Activated T-cell treated with anti-CD3 and anti-CD28 coated beads, Interleukin-2, amount 50 U/mL, for 72 hours (primary cell): ENCODE data around the gene SH3PXD2B. TPM values are rescaled to one million over a fixed set of nuclear protein-coding genes. Genes with fewer than 3 reads are reported as not detected.
A peak's percentile ranks its signal among the peaks of the same experiment; 100 is the strongest.

Experiments used
- ATAC-seq, 2 donors: fragments of 150-1000 bp; cut with Tn5 transposase; replicated peaks in 1 of 2; 2 replicates each; pipeline ENCODE4 v1.10.0; 2021; ENCODE audit warnings: moderate library complexity in 2 of 2, mild to moderate bottlenecking in 1 of 2
- DNase-seq, 2 donors: peaks; one replicate each; pipeline ENCODE4 v3.0.0; 2021 to 2022; ENCODE audit warnings: mixed read lengths in 1 of 2
- H3K27ac Mint-ChIP-seq: one replicate; pipeline ENCODE4 v1.8.0; 2022; ENCODE audit warnings: mild to moderate bottlenecking, moderate library complexity, mixed read lengths
- H3K27me3 Mint-ChIP-seq: one replicate; pipeline ENCODE4 v1.8.0; 2022; ENCODE audit warnings: low read depth, mixed read lengths
- H3K36me3 Mint-ChIP-seq, 2 donors: one replicate each; pipeline ENCODE4 v1.8.0; 2022; ENCODE audit warnings: mixed read lengths in 2 of 2, mild to moderate bottlenecking in 1 of 2; ENCODE audit not compliant: insufficient read depth in 2 of 2
- H3K4me1 Mint-ChIP-seq: one replicate; pipeline ENCODE4 v1.8.0; 2022; ENCODE audit warnings: low read depth, mixed read lengths
- H3K4me3 Mint-ChIP-seq, 2 donors: one replicate each; pipeline ENCODE4 v1.8.0; 2022; ENCODE audit warnings: mild to moderate bottlenecking in 2 of 2, mixed read lengths in 2 of 2, moderate library complexity in 2 of 2
- H3K9me3 Mint-ChIP-seq, 2 donors: one replicate each; pipeline ENCODE4 v1.8.0; 2022; ENCODE audit warnings: mixed read lengths in 2 of 2
- total RNA-seq, 2 donors: library from RNA; stranded (reverse); gene quantifications; one replicate each; pipeline ENCODE4 v1.2.3, GENCODE V29; 2022

Gene SH3PXD2B
- total RNA-seq, 2 donors from 2014 or later: 0.49 to 1.3 TPM

DNA sequence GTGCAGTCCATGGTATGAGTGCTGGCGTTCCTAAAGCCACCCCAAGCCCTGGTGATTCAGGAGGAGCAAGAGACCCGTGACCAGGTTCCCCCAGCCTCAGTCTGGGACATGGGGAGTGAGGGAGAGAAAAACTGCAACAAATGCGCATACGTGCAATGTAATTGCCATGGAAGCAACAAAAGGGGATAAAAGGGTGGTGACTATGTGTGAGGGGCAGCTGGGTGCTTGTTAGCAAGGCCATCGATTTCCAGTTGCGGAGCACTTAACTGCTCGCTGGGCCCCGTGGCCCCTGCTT is 709 bp upstream of the SH3PXD2B start:
- Mint-ChIP-seq H3K27me3 (peaks cover 37% of the 10 kb centered on the region), H3K36me3 (no peaks in the 10 kb centered on the region), H3K27ac (no peak overlapping the region)

DNA sequence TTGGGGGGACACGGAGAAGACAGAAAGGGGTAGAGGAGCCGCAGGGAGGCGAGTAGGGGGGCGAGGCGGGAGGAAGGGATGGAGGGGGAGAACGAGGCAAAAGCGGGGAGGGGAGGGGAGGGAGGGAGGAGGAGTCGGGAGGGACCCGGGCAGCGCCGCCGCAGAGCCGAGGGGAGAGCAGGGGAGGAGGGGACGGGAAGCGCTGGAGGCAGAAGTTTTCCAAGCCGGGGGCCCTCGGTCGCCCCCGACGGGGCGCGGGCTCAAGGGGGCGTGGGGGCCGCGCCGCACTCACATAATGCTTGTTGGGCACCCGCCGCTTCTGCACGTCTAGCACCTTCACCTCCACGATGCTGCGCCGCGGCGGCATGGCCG is 353 bp downstream of the SH3PXD2B start:
- no peak overlapping the region for H3K27ac Mint-ChIP-seq
- no peaks in the 10 kb centered on the region for H3K36me3 Mint-ChIP-seq
- H3K4me1 Mint-ChIP-seq: peaks cover 19% of the 10 kb centered on the region
- peak overlapping the region; percentile 71 to 77 for H3K4me3 Mint-ChIP-seq
- DNase-seq (no peak), ATAC-seq (peak; percentile 33 to 38)
- no peaks in the 10 kb centered on the region for H3K9me3 Mint-ChIP-seq
- peaks cover 48% of the 10 kb centered on the region for H3K27me3 Mint-ChIP-seq

More for the DNA sequence above, 709 bp upstream of the SH3PXD2B start:
- H3K9me3 Mint-ChIP-seq: no peaks in the 10 kb centered on the region
- H3K4me3 Mint-ChIP-seq: peak overlapping the region; percentile 80 to 90
- no peak for ATAC-seq
- peaks cover 19% of the 10 kb centered on the region for H3K4me1 Mint-ChIP-seq
- DNase-seq: no peak

DNA sequence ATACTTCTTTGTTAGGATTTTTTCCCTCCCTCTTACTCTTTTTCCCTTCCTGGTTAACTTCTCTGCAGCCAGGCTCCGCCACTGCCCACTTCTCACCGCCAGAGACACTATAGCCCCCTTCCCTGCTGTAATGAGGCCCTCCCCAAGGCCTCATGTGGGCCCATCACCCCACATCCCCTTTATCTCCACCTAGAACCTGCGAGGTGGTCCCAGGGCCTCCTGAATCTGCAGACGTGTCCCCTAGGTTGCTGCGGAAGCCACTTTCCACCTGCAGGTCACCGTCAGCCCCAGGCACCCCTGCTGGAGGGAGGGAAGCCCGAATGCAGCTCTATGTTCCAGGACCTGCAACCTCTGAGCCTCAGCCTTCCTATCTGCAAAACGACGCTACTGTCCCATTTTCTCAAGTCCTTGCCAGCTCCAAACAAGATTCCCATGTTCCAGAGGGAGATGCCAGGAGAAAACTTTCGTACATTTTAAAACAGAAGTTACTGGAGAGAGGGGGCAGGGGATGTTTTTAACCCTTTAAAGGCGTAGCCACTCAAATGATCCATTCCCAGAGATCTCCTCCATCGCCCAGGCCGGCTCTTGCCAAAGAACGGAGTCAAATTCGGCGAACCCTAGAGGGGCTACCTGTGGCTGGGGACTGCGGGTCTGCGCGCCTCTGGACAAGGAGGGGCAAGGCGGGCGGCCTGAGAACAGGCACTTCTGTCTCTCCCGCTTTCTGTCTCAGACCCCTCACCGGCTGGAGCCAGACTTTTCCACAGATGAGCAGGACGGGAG is 929 bp downstream of the SH3PXD2B start:
- H3K36me3 Mint-ChIP-seq: no peaks in the 10 kb centered on the region
- peak overlapping the region; percentile 71 to 77 for H3K4me3 Mint-ChIP-seq
- no peak overlapping the region for H3K27ac Mint-ChIP-seq
- no peak for ATAC-seq
- no peaks in the 10 kb centered on the region for H3K9me3 Mint-ChIP-seq
- no peak for DNase-seq
- peaks cover 48% of the 10 kb centered on the region for H3K27me3 Mint-ChIP-seq
- peaks cover 19% of the 10 kb centered on the region for H3K4me1 Mint-ChIP-seq

DNA sequence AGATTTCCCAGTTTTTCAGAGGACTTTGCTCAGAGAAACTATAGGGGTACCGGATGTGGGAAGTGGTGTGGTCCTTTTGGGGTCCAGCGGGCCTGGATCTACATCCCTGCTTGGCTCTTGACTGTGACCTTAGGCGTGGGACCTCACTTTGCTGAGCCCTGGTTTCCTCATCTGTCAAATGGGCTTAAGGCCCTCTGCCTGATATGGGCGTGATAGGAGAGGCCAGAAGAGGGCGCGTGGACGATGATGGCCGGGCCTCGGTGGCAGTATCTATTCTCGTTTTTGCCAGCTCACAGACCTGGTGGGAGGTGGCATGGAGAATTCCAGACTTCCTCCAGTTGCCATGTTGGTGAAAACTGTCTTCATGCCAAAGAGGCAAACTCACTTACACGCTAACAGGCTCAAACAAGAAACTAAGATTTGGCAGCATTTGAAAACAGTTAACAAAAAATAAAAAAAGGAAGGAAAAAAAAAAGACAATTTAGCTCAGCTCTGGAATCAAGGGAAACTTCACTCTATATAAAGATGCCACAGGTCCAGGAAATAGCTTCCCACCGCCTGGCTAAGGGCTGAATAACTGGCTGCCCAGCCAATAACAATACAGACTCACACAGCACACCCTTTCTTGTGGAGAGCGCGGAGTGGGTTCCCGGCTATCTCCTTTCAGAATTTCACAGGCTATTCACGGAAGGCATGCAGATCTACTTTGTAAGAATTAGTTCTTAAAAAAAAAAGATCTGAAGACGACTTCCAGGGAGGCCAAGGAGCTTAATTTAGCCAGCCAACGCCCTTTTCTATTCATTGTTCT is 1.7 kb downstream of the SH3PXD2B start:
- no peak for DNase-seq
- Mint-ChIP-seq H3K4me1 (peaks cover 19% of the 10 kb centered on the region), H3K9me3 (no peaks in the 10 kb centered on the region), H3K27me3 (peaks cover 48% of the 10 kb centered on the region), H3K36me3 (no peaks in the 10 kb centered on the region), H3K4me3 (peak overlapping the region; percentile 71 to 77), H3K27ac (no peak overlapping the region)
- ATAC-seq: no peak

DNA sequence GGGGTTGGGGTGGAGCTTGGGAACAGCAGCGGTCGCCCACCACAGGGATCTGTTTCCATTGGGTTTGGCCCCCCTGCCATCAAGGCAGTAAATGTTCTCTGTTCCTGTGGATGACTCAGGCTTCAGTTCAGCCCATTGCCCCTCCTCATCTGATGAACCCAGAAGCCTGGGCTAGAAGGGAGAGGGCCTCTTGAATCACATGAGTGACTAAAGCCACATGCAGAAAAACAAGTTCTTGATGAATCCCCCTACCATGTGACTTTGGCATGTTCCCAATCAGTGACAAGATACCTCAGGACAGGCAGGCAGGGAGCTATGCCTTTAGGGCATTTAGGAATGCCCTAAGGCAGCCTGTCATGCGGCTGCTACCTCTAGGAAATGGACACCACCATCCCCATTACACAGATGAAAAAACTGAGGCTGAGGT is 2.5 kb downstream of the SH3PXD2B start:
- Mint-ChIP-seq H3K4me1 (peaks cover 19% of the 10 kb centered on the region), H3K4me3 (peak overlapping the region in 1 of 2 donors; percentile 27), H3K9me3 (no peaks in the 10 kb centered on the region), H3K27me3 (peaks cover 48% of the 10 kb centered on the region), H3K27ac (no peak overlapping the region), H3K36me3 (no peaks in the 10 kb centered on the region)
- ATAC-seq: peak; percentile 60
- DNase-seq: peak in 1 of 2 donors; percentile 13

DNA sequence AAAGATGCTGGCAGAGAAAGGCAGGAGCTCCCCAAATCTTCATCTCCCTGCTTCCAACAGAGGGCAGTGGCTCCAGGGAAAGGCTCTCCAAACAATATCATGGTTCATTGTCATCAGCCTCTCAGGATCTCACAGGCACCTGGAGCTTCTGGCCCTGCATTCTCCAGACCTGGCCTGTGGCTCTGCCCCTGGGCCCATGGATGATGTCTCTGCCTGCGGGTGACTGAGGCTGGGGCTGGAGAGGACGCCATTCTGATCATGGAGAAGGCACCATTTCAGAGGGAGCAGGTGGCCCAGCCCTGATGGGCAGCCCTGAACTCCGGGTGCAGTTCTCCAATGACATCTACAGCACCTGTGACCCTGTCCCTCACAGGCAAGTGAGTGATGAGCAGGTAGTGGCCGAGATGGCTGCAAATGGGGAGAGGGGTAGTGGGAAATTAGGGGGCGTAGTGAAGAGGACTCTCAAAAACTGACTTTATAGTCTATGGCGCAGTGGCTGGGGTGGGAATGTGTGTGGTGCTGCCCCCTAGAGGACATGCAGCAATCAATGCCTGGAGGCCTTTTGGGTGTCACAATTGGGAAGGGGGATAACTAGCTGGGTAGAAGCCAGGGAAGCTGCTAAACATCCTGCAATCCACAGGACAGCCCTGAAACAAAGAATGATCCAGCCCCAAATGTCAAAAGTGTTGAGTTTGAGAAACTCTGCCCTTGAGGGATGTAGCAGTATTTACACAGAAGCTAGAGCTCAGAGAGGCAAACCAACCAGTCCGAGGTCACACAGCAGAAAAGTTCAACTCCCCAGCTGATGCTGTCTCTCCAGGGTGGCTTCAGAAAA is 3.2 kb downstream of the SH3PXD2B start:
- no peak overlapping the region for H3K27ac Mint-ChIP-seq
- peak in 1 of 2 donors; percentile 34 for ATAC-seq
- peaks cover 54% of the 10 kb centered on the region for H3K27me3 Mint-ChIP-seq
- H3K4me3 Mint-ChIP-seq: peak overlapping the region in 1 of 2 donors; percentile 13
- H3K4me1 Mint-ChIP-seq: peaks cover 19% of the 10 kb centered on the region
- no peaks in the 10 kb centered on the region for H3K36me3 Mint-ChIP-seq
- H3K9me3 Mint-ChIP-seq: no peaks in the 10 kb centered on the region
- DNase-seq: peak; percentile 43 to 54

DNA sequence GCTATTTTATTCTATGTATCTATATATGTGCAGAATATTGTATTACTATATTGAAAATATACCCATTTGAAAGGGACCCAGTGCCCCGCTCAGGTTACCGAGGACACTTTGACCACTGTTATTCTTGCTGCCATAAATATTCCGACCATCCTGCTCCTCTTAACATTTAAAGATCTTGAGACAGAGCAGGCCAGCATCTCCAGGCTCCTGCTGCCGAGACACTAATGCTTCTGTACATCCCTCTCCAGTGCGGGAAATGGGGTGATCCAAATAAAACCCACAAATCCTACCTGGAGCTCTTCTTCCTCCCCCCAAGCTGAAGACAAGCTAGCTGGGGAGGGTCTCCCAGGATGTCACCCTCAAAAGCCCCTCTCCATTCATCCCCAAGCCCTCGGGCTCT is 3.9 kb downstream of the SH3PXD2B start:
- Mint-ChIP-seq H3K4me3 (no peak overlapping the region), H3K27ac (no peak overlapping the region), H3K4me1 (peaks cover 19% of the 10 kb centered on the region), H3K9me3 (no peaks in the 10 kb centered on the region), H3K36me3 (no peaks in the 10 kb centered on the region), H3K27me3 (peaks cover 55% of the 10 kb centered on the region)
- DNase-seq: no peak
- ATAC-seq: no peak

DNA sequence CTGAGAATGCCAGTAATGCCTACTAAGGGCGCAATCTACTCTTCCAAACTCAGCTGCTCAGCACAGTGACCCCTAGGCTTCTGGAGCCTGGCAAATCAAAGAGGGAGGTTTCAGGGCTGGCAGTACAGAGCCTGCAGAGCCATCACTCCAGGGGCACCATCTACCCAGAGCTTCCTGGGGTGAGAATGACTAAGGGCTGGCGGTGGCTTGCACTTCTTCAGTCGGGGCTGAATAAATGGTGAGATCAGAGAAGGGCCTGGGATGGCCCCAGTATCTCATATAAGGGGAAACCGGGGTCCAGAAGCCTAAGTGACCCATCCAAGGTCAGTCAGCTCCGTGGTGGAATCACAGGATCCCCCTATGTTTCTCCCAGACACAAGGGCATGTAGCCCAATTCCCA is 5.3 kb downstream of the SH3PXD2B start:
- no peaks in the 10 kb centered on the region for H3K9me3 Mint-ChIP-seq
- DNase-seq: no peak
- H3K27me3 Mint-ChIP-seq: peaks cover 60% of the 10 kb centered on the region
- ATAC-seq: no peak
- no peaks in the 10 kb centered on the region for H3K36me3 Mint-ChIP-seq
- H3K27ac Mint-ChIP-seq: no peak overlapping the region
- H3K4me1 Mint-ChIP-seq: peaks cover 24% of the 10 kb centered on the region
- H3K4me3 Mint-ChIP-seq: no peak overlapping the region

DNA sequence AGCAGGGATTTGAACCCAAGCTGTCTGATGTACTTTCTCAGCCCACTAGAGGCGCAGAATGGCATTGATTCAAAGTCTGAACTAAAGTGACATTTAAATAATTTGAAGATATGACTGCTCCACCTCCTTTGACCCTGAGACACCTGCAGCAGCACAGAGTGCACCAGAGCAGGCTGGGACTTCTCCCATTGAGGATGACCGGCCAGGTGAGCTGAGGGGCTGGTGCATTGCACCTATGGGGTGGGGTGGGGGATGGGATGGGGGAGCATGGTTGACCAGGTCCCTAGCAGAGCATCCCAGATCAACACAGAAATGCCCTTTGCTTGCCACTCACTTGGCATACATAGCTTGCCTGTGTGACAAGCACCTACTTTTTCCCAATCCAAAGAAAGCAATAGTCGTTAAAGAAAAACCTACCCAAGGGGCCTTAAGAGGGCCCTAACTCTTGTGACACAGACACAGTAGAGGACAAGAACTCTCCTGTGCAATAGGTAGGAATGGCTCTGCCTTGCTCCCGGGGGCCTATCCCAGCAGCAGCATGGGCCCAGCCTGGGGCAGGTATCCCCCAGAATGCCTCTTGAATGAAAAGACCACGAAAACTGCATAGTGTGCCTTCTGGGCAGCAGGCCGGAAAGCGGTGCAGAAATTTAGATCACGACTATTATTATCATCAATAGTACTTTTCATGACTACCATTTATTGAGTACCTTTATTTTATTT is 6.5 kb downstream of the SH3PXD2B start:
- peaks cover 36% of the 10 kb centered on the region for H3K4me1 Mint-ChIP-seq
- no peaks in the 10 kb centered on the region for H3K36me3 Mint-ChIP-seq
- no peak for ATAC-seq
- H3K27ac Mint-ChIP-seq: no peak overlapping the region
- no peak for DNase-seq
- H3K27me3 Mint-ChIP-seq: peaks cover 59% of the 10 kb centered on the region
- no peaks in the 10 kb centered on the region for H3K9me3 Mint-ChIP-seq
- no peak overlapping the region for H3K4me3 Mint-ChIP-seq

DNA sequence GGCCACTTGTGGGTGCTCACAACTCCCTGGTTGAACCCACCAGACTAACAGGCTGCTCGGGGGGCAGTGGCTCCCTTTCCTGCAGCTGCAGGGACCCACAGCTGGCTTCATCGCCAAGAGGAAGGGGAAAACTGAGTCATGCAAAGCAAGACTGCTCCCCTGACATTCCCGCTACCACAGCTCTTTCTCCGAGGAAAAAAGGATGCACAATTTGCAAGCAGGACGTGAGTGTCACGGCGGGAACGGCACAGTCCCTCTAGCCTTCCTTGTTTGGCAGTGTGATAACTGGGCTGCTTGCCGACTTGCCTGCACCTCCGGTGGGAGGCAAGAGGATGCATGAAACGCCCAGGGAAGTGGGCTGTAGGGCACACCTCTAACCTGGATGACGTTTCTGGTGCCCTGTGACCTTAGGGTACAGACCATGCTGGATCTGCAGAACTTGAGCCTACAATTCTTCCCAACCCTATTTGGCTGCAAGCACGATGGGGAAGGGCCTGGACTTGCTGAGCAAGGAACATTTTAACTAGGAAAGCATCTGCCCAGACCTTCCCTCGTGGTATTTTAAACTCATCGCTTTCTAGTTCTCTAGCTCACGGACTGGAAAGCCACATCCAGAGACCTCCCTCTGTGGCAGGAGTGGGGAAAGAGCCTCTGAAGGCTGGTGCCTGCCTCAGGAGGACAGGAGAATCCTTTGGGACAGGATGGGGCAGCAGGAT is 7.8 kb downstream of the SH3PXD2B start:
- Mint-ChIP-seq H3K4me3 (no peak overlapping the region), H3K36me3 (no peaks in the 10 kb centered on the region), H3K27me3 (peaks cover 50% of the 10 kb centered on the region), H3K4me1 (peaks cover 32% of the 10 kb centered on the region), H3K27ac (no peak overlapping the region), H3K9me3 (no peaks in the 10 kb centered on the region)
- no peak for DNase-seq
- no peak for ATAC-seq

DNA sequence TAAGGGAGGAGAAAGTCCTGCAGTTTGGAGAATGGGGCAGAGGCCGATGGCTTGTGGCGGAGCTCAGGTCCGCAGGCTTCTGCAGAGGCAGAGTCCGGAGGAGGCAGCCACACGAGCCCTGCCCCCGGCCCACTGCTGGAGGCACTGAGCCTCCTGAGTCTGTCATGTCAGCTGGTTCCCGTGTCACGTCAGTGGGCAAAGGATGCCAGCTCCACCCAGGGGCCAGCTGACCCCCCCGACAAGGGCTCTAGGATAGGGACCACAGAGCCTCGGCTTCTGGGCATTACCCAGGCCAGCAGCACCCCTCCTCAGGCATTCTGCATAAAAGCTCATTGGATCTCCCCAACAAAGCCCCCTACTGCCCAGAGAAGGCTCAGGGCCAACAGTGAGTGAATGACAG is 8.5 kb downstream of the SH3PXD2B start:
- peaks cover 44% of the 10 kb centered on the region for H3K27me3 Mint-ChIP-seq
- no peak overlapping the region for H3K4me3 Mint-ChIP-seq

More for the DNA sequence above, 8.5 kb downstream of the SH3PXD2B start:
- Mint-ChIP-seq H3K36me3 (no peaks in the 10 kb centered on the region), H3K9me3 (no peaks in the 10 kb centered on the region), H3K27ac (no peak overlapping the region), H3K4me1 (peaks cover 26% of the 10 kb centered on the region)
- ATAC-seq (no peak), DNase-seq (no peak)
